C4-2B (cell line): Measurements from ENCODE around the gene PDCD1LG2.

Experiments used
- CTCF ChIP-seq: fragments of 450-650 bp; conservative IDR thresholded peaks from 2 replicates; pipeline ENCODE4 v1.5.1; 2017; ENCODE audit warnings: mild to moderate bottlenecking
- ZFX ChIP-seq: fragments of 450-650 bp; IDR thresholded peaks from 2 replicates; pipeline ENCODE4 v1.6.1; 2017

- no peak for TF ChIP-seq CTCF
- TF ChIP-seq ZFX = no peak
These were observed 3.8 kb downstream of the PDCD1LG2 start for GRCh38 chr9:5513966-5514616.
